ENCODE measurements around the gene DENND2A. TPM values are rescaled to one million over a fixed set of nuclear protein-coding genes. Genes with fewer than 3 reads are reported as not detected.
"Not testable (repeated sequence)": the region's sequence is repeated elsewhere in the genome, so short reads cannot be mapped to it uniquely, and the experiment has no call there.

The DENND2A gene
- total RNA-seq, 1 donor from 2014 or later, result 39.8 TPM

GRCh38 chr7:140649556-140650205 lies 9.1 kb upstream of the DENND2A start:
- no peak for TF ChIP-seq CTCF (IDR thresholded peaks at IDR 0.05; ENCODE audit: unreplicated experiment)
- peaks cover 5% of the 10 kb centered on the region for H3K4me1 Mint-ChIP-seq (ENCODE audit: low read depth)
- peak overlapping the region; percentile 2 for H3K27ac Mint-ChIP-seq
- peaks cover 3% of the 10 kb centered on the region for H3K27me3 Mint-ChIP-seq
- no peak overlapping the region for H3K4me3 Mint-ChIP-seq (ENCODE audit: low read depth)
- H3K36me3 Mint-ChIP-seq (ENCODE audit: insufficient read depth), result no peaks in the 10 kb centered on the region
- DNase-seq (ENCODE audit: low spot score, unreplicated experiment), result no peak
- no peaks in the 10 kb centered on the region for H3K9me3 Mint-ChIP-seq (ENCODE audit: low read depth)

- Mint-ChIP-seq H3K9me3 (ENCODE audit: low read depth) (no peaks in the 10 kb centered on the region), H3K36me3 (ENCODE audit: insufficient read depth) (no peaks in the 10 kb centered on the region), H3K4me3 (ENCODE audit: low read depth) (no peak overlapping the region), H3K27me3 (peaks cover 3% of the 10 kb centered on the region), H3K4me1 (ENCODE audit: low read depth) (peaks cover 3% of the 10 kb centered on the region), H3K27ac (peak overlapping the region; percentile 54)
- no peak for DNase-seq (ENCODE audit: low spot score, unreplicated experiment)
- TF ChIP-seq CTCF (IDR thresholded peaks at IDR 0.05; ENCODE audit: unreplicated experiment), result peak; percentile 64
Measured at GRCh38 chr7:140646931-140647647, 6.5 kb upstream of the DENND2A start.

GRCh38 chr7:140645166-140645900 lies 4.7 kb upstream of the DENND2A start:
- Mint-ChIP-seq H3K27me3 (peaks cover 9% of the 10 kb centered on the region), H3K4me1 (ENCODE audit: low read depth) (peaks cover 10% of the 10 kb centered on the region), H3K4me3 (ENCODE audit: low read depth) (no peak overlapping the region), H3K36me3 (ENCODE audit: insufficient read depth) (no peaks in the 10 kb centered on the region), H3K9me3 (ENCODE audit: low read depth) (no peaks in the 10 kb centered on the region), H3K27ac (no peak overlapping the region)
- no peak for DNase-seq (ENCODE audit: low spot score, unreplicated experiment)
- TF ChIP-seq CTCF (IDR thresholded peaks at IDR 0.05; ENCODE audit: unreplicated experiment), result peak; percentile 33

- peaks cover 13% of the 10 kb centered on the region for H3K4me1 Mint-ChIP-seq (ENCODE audit: low read depth)
- not testable (repeated sequence) for H3K27ac Mint-ChIP-seq; DNase-seq (ENCODE audit: low spot score, unreplicated experiment); H3K36me3 Mint-ChIP-seq (ENCODE audit: insufficient read depth); H3K9me3 Mint-ChIP-seq (ENCODE audit: low read depth); H3K4me3 Mint-ChIP-seq (ENCODE audit: low read depth)
- H3K27me3 Mint-ChIP-seq, result peaks cover 10% of the 10 kb centered on the region
Measured at GRCh38 chr7:140644761-140645160, 4.1 kb upstream of the DENND2A start.

- Mint-ChIP-seq H3K27ac (no peak overlapping the region), H3K9me3 (ENCODE audit: low read depth) (no peaks in the 10 kb centered on the region), H3K4me3 (ENCODE audit: low read depth) (no peak overlapping the region), H3K4me1 (ENCODE audit: low read depth) (peaks cover 20% of the 10 kb centered on the region), H3K36me3 (ENCODE audit: insufficient read depth) (no peaks in the 10 kb centered on the region), H3K27me3 (peaks cover 13% of the 10 kb centered on the region)
- no peak for DNase-seq (ENCODE audit: low spot score, unreplicated experiment)
- TF ChIP-seq CTCF (IDR thresholded peaks at IDR 0.05; ENCODE audit: unreplicated experiment), result no peak
Measured at GRCh38 chr7:140643416-140643815, 2.8 kb upstream of the DENND2A start.

All from progenitor cell of endocrine pancreas (in vitro differentiated cells).